T-helper 2 cell treated with Interferon-gamma antibody and Interleukin-4, amounts not matched to agents 5 μg/mL and 100 μg/mL, for 36 hours (primary cell): ENCODE data around the gene GCN1.

Experiments used
- DNase-seq: peaks from one replicate; pipeline ENCODE4 v3.0.0; 2021; ENCODE audit warnings: low spot score
- H3K27ac Mint-ChIP-seq: one replicate; pipeline ENCODE4 v1.8.0; 2021; ENCODE audit warnings: mild to moderate bottlenecking, mixed read lengths
- H3K27me3 Mint-ChIP-seq: one replicate; pipeline ENCODE4 v1.8.0; 2021; ENCODE audit warnings: low read depth, mixed read lengths
- H3K36me3 Mint-ChIP-seq: one replicate; pipeline ENCODE4 v1.8.0; 2021; ENCODE audit warnings: low read depth, mixed read lengths
- H3K4me1 Mint-ChIP-seq: one replicate; pipeline ENCODE4 v1.8.0; 2021; ENCODE audit warnings: low read depth, mixed read lengths
- H3K4me3 Mint-ChIP-seq: one replicate; pipeline ENCODE4 v1.8.0; 2022; ENCODE audit warnings: mild to moderate bottlenecking, moderate library complexity, mixed read lengths
- H3K9me3 Mint-ChIP-seq: one replicate; pipeline ENCODE4 v1.8.0; 2021; ENCODE audit warnings: mixed read lengths

GCN1 gene

GRCh38 chr12:120167529-120168095 lies 26.9 kb downstream of the GCN1 start:
- peaks cover 4% of the 10 kb centered on the region for H3K4me1 Mint-ChIP-seq
- H3K27ac Mint-ChIP-seq: no peak overlapping the region
- H3K4me3 Mint-ChIP-seq: no peak overlapping the region
- DNase-seq: no peak
- H3K9me3 Mint-ChIP-seq: no peaks in the 10 kb centered on the region
- no peaks in the 10 kb centered on the region for H3K27me3 Mint-ChIP-seq
- H3K36me3 Mint-ChIP-seq: peaks cover 36% of the 10 kb centered on the region

- H3K9me3 Mint-ChIP-seq: no peaks in the 10 kb centered on the region
- no peak overlapping the region for H3K27ac Mint-ChIP-seq
- no peak for DNase-seq
- H3K27me3 Mint-ChIP-seq: no peaks in the 10 kb centered on the region
- H3K36me3 Mint-ChIP-seq: peaks cover 36% of the 10 kb centered on the region
- H3K4me3 Mint-ChIP-seq: no peak overlapping the region
- no peaks in the 10 kb centered on the region for H3K4me1 Mint-ChIP-seq
These were observed 30.2 kb downstream of the GCN1 start for GRCh38 chr12:120164293-120164692.

GRCh38 chr12:120162763-120163162 lies 31.8 kb downstream of the GCN1 start:
- H3K27me3 Mint-ChIP-seq: no peaks in the 10 kb centered on the region
- no peak for DNase-seq
- no peak overlapping the region for H3K27ac Mint-ChIP-seq
- H3K9me3 Mint-ChIP-seq: no peaks in the 10 kb centered on the region
- H3K36me3 Mint-ChIP-seq: peaks cover 31% of the 10 kb centered on the region
- H3K4me1 Mint-ChIP-seq: no peaks in the 10 kb centered on the region
- no peak overlapping the region for H3K4me3 Mint-ChIP-seq

GRCh38 chr12:120161852-120162251 lies 32.7 kb downstream of the GCN1 start:
- Mint-ChIP-seq H3K4me3 (no peak overlapping the region), H3K27ac (no peak overlapping the region), H3K27me3 (no peaks in the 10 kb centered on the region), H3K4me1 (peaks cover 5% of the 10 kb centered on the region), H3K9me3 (no peaks in the 10 kb centered on the region), H3K36me3 (peaks cover 36% of the 10 kb centered on the region)
- no peak for DNase-seq

- Mint-ChIP-seq H3K27ac (no peak overlapping the region), H3K4me1 (peaks cover 9% of the 10 kb centered on the region), H3K27me3 (no peaks in the 10 kb centered on the region), H3K4me3 (no peak overlapping the region), H3K36me3 (peaks cover 51% of the 10 kb centered on the region), H3K9me3 (no peaks in the 10 kb centered on the region)
- no peak for DNase-seq
These were observed 34.8 kb downstream of the GCN1 start for GRCh38 chr12:120159509-120160237.

- no peak for DNase-seq
- Mint-ChIP-seq H3K36me3 (peaks cover 55% of the 10 kb centered on the region), H3K27me3 (no peaks in the 10 kb centered on the region), H3K4me1 (peaks cover 9% of the 10 kb centered on the region), H3K4me3 (no peak overlapping the region), H3K27ac (no peak overlapping the region), H3K9me3 (no peaks in the 10 kb centered on the region)
These were observed 36.2 kb downstream of the GCN1 start for GRCh38 chr12:120158351-120158750.

- Mint-ChIP-seq H3K27ac (no peak overlapping the region), H3K27me3 (no peaks in the 10 kb centered on the region), H3K4me3 (no peak overlapping the region), H3K36me3 (peaks cover 55% of the 10 kb centered on the region), H3K4me1 (peaks cover 9% of the 10 kb centered on the region), H3K9me3 (no peaks in the 10 kb centered on the region)
- DNase-seq: no peak
These were observed 36.8 kb downstream of the GCN1 start for GRCh38 chr12:120157678-120158077.

GRCh38 chr12:120156315-120157259 lies 37.9 kb downstream of the GCN1 start:
- DNase-seq: no peak
- Mint-ChIP-seq H3K27me3 (no peaks in the 10 kb centered on the region), H3K4me1 (peaks cover 9% of the 10 kb centered on the region), H3K36me3 (peaks cover 53% of the 10 kb centered on the region), H3K4me3 (no peak overlapping the region), H3K27ac (peak overlapping the region; percentile 50), H3K9me3 (no peaks in the 10 kb centered on the region)

GRCh38 chr12:120155072-120155471 lies 39.4 kb downstream of the GCN1 start:
- H3K27ac Mint-ChIP-seq: no peak overlapping the region
- no peak overlapping the region for H3K4me3 Mint-ChIP-seq
- H3K36me3 Mint-ChIP-seq: peaks cover 49% of the 10 kb centered on the region

GRCh38 chr12:120150919-120151525 lies 43.5 kb downstream of the GCN1 start:
- Mint-ChIP-seq H3K9me3 (no peaks in the 10 kb centered on the region), H3K27ac (no peak overlapping the region)

More at GRCh38 chr12:120155072-120155471, 39.4 kb downstream of the GCN1 start:
- no peak for DNase-seq
- Mint-ChIP-seq H3K27me3 (no peaks in the 10 kb centered on the region), H3K4me1 (peaks cover 9% of the 10 kb centered on the region), H3K9me3 (no peaks in the 10 kb centered on the region)

GRCh38 chr12:120148011-120148410 lies 46.5 kb downstream of the GCN1 start:
- peaks cover 41% of the 10 kb centered on the region for H3K36me3 Mint-ChIP-seq
- no peak overlapping the region for H3K4me3 Mint-ChIP-seq
- DNase-seq: no peak
- H3K27ac Mint-ChIP-seq: no peak overlapping the region
- no peaks in the 10 kb centered on the region for H3K4me1 Mint-ChIP-seq
- no peaks in the 10 kb centered on the region for H3K27me3 Mint-ChIP-seq
- H3K9me3 Mint-ChIP-seq: no peaks in the 10 kb centered on the region

More at GRCh38 chr12:120150919-120151525, 43.5 kb downstream of the GCN1 start:
- H3K27me3 Mint-ChIP-seq: no peaks in the 10 kb centered on the region
- no peak for DNase-seq
- no peaks in the 10 kb centered on the region for H3K4me1 Mint-ChIP-seq
- H3K36me3 Mint-ChIP-seq: peaks cover 44% of the 10 kb centered on the region
- H3K4me3 Mint-ChIP-seq: no peak overlapping the region

GRCh38 chr12:120145164-120145563 lies 49.4 kb downstream of the GCN1 start:
- DNase-seq: no peak
- Mint-ChIP-seq H3K36me3 (peaks cover 56% of the 10 kb centered on the region), H3K27me3 (no peaks in the 10 kb centered on the region), H3K27ac (no peak overlapping the region), H3K4me1 (no peaks in the 10 kb centered on the region), H3K4me3 (no peak overlapping the region), H3K9me3 (no peaks in the 10 kb centered on the region)

- DNase-seq: no peak
- Mint-ChIP-seq H3K9me3 (no peaks in the 10 kb centered on the region), H3K27me3 (no peaks in the 10 kb centered on the region), H3K36me3 (peaks cover 63% of the 10 kb centered on the region), H3K27ac (no peak overlapping the region), H3K4me3 (no peak overlapping the region), H3K4me1 (no peaks in the 10 kb centered on the region)
These were observed 50.3 kb downstream of the GCN1 start for GRCh38 chr12:120144215-120144614.
